Hematopoietic multipotent progenitor cell treated with erythropoietin and hydrocortisone succinate and interleukin-3 and kit ligand, for 17 days (in vitro differentiated cells): ENCODE results near the gene ANO1.
"Not testable (repeated sequence)": the region's sequence is repeated elsewhere in the genome, so short reads cannot be mapped to it uniquely, and the experiment has no call there.

ENCODE experiments used
- DNase-seq: peaks from one replicate; pipeline ENCODE4 v3.0.0-alpha.2; 2015; ENCODE audit warnings: low spot score

ANO1 gene

GRCh38 chr11:70210051-70210501, 132.0 kb downstream of the ANO1 start:
- no peak for DNase-seq

GRCh38 chr11:70210530-70210929, 132.4 kb downstream of the ANO1 start:
- no peak for DNase-seq

- DNase-seq = no peak
Observed at GRCh38 chr11:70212227-70212811, 134.2 kb downstream of the ANO1 start.

- DNase-seq = not testable (repeated sequence)
Observed at GRCh38 chr11:70217388-70217787, 139.3 kb downstream of the ANO1 start.

GRCh38 chr11:70218076-70218475, 140.0 kb downstream of the ANO1 start:
- not testable (repeated sequence) for DNase-seq

GRCh38 chr11:70220136-70220535, 142.0 kb downstream of the ANO1 start:
- no peak for DNase-seq

- no peak for DNase-seq
Observed at GRCh38 chr11:70220920-70221319, 142.8 kb downstream of the ANO1 start.

GRCh38 chr11:70225681-70226177, 147.6 kb downstream of the ANO1 start:
- no peak for DNase-seq

- no peak for DNase-seq
Observed at GRCh38 chr11:70226183-70226582, 148.1 kb downstream of the ANO1 start.

GRCh38 chr11:70226967-70227366, 148.8 kb downstream of the ANO1 start:
- DNase-seq = no peak

- no peak for DNase-seq
Observed at GRCh38 chr11:70229737-70230136, 151.6 kb downstream of the ANO1 start.

- no peak for DNase-seq
Observed at GRCh38 chr11:70230151-70230839, 152.2 kb downstream of the ANO1 start.

- no peak for DNase-seq
Observed at GRCh38 chr11:70230840-70231710, 153.0 kb downstream of the ANO1 start.

- DNase-seq = no peak
Observed at GRCh38 chr11:70233034-70233433, 154.9 kb downstream of the ANO1 start.

GRCh38 chr11:70233511-70233934, 155.4 kb downstream of the ANO1 start:
- DNase-seq = no peak

- DNase-seq = no peak
Observed at GRCh38 chr11:70233962-70234361, 155.8 kb downstream of the ANO1 start.
